Hematopoietic multipotent progenitor cell (in vitro differentiated cells): ENCODE measurements around the gene TFAP2B. TPM values are rescaled to one million over a fixed set of nuclear protein-coding genes. Genes with fewer than 3 reads are reported as not detected.

Experiments used
- DNase-seq, 3 donors: peaks; one replicate each; pipeline ENCODE4 v3.0.0-alpha.2; 2011 to 2015; ENCODE audit warnings: low read depth in 2 of 3, low spot score in 2 of 3
- total RNA-seq: library from RNA; depleted of rRNA; stranded (reverse); fragments of >200 nt; gene quantifications from one replicate; pipeline ENCODE4 v1.2.3, GENCODE V29; 2012

TFAP2B gene
- total RNA-seq, 1 donor = under 0.01 TPM

DNA sequence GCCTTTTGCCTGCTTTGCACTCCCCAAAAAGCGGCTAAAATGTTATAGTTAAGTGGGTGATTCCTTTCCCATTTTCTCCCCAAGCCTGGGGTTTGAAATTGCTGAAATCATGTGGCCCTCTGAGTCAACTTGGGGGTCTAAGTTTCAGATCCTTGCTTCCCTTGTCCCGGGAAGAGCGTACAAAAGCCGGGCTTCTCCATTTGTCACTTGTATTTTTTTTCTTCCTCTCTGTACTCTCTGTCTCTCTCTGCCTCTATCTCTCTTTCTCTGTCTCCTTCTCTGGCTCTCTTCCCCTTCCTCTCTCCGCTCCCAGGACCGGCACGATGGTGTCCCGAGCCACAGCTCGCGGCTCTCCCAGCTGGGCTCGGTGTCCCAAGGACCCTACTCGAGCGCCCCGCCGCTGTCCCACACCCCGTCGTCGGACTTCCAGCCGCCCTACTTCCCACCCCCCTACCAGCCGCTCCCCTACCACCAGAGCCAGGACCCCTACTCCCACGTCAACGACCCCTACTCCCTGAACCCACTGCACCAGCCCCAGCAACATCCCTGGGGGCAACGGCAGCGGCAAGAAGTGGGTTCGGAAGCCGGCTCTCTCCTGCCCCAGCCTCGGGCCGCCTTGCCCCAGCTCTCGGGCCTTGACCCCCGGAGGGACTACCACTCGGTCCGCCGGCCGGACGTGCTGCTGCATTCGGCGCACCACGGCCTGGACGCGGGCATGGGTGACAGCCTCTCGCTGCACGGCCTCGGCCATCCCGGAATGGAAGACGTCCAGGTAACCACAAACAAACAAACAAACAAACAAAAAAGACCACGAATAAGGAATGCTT is 4.6 kb downstream of the TFAP2B start:
- no peak for DNase-seq

DNA sequence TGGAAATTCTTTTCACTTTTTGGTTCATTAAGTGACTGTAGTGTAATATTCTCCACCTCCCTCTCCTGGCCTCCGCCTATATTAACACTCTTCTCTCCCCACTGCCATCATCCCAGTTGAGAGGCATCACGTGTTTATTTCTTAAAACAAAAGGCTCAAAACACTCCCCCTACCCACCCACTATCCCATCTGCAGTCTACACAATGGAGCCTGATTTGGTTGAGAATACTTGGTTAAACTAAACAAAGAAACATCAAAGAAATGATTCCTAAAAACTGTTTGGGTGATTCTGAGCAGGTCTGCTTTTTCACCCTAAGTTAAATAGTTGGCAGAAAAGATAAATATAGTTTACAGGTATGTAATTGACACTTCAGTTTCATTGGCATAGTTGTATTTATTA is 5.9 kb downstream of the TFAP2B start:
- no peak for DNase-seq

DNA sequence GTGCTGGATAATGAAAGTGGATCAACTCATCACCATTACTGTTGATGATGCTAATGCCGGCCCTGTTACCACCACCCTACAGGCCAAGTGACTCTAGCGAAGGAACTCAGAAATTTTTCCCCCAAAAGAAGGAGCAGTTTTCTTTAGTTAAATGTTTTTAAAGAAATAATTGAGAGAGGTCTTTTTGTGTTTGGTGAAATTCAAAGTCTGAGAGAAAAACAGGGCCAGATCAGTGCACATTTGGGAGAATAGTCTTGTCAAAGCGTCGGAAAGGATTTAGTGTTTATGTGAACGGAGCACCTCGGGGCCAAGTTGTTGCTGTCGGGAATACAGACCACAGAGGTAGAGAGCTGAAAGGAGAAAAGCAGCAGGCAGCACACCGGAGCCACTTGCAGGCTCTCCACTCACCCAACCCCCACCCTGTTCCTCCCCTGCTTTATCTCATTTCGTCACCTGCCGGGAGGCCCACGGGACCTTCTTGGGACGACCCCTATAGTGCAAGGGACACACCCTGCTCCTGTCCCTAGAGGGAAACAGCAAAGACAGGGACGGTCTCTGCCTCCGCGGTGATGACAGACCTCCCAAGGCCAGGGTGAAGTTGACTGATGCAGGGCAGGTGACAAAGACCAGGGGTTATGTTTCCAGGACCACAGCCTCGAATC is 6.8 kb downstream of the TFAP2B start:
- no peak for DNase-seq

DNA sequence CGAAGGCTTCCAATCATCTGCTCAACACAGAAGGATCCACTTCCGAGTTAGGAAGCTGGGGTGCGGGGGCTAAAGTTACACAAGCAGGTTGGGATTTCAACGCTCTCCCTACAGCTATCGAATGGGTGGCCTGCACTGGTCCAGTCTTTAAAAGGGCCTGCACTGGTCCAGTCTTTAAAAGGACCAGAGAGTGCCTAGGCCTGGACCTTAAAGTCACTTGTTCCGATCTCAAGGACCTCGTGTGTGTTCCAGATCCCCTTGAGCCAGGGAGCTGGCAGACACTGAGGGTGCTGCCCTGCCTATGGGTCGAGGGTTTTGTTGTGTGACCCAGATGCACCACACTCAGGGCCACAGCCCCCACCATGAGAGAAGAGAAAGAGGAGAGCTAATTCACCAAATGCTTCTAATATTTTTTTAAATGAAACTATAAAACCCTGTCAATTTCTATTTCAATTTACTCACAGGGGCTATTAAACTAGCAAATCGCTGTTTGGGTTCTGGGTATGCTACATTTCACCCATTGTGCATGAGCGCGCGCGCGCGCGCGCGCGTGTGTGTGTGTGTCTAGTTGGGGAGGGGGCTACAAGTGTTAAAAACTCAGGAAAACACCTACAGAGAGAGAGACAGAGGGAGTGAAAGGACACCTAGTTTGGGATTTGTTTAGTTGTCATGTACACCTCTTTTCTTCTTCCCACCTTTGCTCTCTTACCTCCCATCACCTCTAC is 7.5 kb downstream of the TFAP2B start:
- DNase-seq = no peak

DNA sequence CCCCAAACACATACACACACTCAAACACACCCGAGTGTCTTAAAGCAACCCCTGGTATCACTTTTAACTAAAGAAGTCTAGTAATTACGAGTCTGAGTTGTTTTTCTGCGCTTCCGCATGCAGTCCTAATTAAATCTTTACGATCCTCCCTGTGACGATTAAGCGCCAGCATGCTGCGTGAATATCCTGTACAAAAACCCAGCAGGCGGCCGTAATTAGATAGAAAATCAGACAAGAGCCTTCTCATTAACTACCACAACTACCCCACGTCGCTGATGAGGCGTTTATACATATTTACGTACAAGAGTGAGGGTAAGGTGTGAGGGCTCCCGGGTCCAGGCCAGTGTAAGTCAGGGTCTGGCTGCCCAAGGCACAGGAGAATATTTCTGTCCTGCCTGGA is 8.1 kb downstream of the TFAP2B start:
- DNase-seq = no peak

DNA sequence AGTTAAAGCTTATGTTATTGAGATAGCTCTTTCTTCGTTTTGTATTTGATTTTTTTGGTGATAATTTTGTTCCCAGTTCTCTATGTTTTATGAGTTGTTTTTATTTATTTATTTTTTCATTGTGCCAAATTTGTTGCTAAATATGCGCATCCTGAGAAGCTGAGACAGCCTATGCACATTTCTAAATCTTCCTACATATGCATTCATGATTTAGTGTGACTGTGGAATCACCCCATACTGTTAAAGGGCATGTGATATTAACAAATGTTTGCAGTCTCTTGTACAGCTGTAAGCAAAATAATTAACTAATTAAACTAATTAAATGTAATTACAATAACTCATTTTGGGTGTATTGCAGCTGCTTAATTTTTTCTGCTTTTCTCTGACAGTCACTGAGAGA is 10.4 kb downstream of the TFAP2B start:
- no peak for DNase-seq

DNA sequence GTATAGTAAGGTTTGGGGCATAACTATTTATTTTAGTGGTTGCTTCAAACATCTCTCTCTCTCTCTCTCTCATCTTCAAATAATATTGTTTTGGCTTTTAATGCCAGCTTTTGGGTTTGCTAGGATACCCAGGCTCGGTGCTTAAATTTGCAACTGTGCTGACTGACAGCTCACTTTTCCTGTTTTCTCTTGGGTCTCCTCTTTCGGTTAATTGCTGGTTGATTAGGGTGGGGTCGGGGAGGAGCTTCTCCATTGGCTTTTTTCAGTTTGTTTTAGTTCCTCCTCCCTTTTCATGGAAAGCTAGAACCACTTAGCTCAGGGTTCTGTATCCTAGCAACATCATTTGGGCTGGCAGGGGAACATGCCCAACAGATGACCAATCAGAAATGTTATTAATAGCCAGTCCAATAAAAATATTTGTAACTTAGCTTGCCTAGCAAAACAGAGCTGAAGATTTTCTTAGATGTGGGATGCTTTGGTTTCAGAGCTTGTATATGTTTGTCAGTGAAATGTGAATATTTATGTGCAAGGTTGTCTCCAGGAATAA is 11.3 kb downstream of the TFAP2B start:
- DNase-seq = no peak

DNA sequence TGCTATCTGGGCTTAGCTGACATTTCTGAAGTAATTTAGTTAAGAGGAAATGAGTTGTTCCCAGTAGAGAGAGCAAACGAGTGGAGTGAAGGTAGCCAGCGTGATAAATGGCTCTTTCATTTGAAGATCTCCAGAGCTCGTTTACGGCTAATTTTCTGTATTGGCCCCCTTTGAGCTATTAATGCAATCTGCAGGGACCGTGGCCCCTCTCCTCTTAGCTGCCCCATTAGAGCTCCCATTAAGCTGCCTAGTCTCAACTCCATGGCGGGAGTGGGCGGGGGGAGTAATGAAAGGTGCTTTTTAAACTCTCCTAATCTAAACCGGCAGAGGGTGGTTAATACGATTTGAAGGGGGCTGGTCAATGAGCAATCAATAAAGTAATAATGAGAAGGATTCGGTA is 12.5 kb downstream of the TFAP2B start:
- no peak for DNase-seq

DNA sequence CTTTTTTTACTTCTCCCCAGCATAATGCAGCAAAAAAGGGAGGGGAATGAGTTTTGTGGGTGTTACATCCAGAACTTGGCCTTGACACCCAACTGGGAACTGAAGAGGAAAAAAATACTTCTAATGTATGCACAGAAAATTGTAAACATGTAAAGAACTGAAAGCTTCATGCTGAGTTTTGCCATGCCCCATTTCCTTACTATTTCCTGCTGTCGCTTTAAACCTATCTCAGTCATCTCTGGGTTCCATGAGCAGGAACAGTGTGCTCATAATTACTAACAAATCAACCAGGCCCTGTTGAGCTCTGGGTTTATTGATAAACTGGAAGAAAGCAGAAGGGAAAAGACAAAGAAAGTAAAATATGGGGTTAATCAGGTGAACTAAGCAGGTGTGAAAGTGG is 14.2 kb downstream of the TFAP2B start:
- DNase-seq = no peak

DNA sequence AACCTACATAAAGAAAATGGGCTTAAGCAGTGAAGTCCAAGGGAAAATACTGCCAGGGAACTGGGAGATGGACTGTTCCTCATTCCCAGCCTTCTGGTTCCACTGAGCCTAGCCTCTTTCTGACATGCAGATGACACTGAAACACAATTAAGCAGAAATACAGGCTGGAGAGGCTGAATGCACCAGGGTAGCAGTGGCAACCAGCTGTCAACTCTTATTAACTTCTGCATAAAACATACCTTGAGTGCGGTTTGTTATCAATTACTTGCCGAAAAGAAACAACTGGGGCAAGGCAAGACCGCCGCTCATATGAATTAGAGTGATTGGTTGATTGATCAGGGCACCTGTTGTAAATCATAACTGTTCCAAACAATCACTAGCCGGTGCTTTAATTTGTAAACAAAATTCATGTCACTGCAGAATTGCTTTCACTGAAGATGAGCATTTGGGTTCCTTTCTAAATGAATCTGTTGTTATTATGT is 16.3 kb downstream of the TFAP2B start:
- DNase-seq = no peak

DNA sequence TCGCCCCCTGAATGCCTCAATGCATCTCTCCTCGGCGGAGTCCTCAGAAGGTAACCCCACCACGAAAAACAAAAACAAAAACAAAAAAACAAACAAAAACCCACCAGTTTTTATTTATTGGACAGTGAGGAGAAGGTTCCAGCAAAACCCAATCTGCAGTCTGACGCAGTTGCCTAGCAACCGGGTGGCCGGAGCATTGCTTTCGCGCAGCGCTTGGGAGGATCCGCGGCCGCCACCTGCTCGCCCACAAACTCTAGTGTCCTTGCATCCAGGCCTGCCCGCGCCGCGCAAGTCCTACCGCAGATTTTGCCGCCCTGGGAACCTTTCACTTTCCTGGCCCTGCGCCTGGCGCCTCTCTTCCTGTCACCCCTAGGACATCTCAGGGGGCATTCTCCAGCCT is 17.6 kb downstream of the TFAP2B start:
- no peak for DNase-seq

DNA sequence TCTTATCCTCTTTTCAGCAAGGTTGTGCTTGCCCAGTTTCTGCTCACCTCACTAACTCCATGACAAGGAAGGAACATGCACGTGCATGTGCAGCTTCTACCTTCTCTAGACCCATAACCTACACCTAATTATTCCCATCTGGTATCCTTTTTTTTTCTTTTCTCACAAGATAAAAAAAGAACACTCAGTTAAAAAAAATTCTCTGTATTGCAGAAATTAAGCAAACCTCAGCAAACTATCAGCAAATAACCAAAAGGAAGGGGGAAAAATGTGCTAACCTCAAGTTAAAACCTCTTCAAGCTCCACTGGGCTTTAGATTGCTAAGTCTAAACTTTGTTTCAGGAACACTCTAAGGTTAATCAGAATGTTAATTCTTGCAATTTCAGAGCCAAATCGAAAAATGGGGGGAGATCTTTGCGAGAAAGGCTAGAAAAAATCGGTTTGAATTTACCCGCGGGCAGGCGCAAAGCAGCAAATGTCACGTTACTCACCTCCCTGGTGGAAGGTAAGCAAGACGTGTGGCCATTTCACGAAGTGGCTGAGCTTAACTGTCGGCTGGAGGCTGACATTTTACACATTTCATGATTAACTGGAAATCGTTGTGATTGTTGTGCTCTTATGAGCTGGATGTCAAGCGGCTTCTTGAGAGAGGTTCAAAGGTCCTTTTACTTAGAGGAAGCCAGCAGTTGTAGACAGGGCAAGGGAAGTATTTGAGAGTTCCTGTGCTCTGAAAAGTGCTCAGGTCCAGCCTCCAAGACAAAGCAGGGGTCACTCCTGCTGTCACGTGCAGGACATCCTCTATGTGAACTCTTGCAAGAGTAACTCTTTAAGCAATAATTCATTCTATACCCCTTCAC is 19.1 kb downstream of the TFAP2B start:
- DNase-seq = no peak

DNA sequence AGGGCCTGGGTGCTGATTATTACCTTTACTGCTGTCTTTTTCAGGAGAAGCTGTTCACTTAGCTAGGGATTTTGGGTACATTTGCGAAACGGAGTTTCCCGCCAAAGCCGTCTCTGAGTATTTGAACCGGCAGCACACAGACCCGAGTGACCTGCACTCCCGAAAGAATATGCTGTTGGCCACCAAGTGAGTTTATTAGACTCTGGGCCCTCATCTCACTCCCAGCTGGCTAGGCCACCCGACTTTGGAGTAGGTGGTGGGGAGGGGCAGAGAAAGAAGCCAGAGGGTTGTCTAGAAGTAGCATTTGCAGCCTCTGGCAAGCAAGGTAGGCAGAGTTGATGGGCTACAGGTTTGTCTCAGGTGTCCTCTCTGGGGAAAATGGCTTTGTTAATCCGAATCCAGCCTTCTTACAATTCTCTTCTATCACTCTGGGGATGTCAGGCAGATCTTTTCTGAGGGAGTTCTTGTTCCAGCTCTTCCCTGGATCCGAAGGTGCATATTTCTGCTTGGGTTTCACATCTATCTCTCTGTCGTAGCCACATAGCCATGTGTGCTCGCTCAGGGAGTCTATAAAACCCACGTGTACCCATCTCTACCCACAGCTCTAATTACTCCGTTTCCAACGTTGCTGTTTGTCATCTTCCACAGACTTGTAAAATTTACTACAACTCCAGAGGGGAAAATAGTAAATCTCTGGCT is 21.6 kb downstream of the TFAP2B start:
- no peak for DNase-seq

DNA sequence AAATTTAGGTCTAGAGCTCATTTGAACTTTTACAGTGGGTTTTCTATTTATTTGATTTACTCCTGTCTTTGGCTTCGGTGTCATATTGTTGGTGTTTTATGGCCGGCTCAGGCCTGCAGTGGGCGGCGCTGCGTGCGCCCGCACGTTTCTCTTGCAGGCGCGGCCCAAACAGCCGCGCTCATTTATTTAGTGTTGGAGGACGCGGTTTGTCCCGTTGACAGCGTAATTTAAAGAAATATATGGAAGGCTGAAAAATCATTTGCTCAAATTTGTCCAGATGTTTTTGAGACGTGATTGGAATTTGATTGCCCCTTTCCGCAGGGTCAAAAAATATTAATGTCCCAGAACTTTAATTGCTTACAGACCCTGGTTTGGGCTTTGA is 22.1 kb downstream of the TFAP2B start:
- DNase-seq = no peak

DNA sequence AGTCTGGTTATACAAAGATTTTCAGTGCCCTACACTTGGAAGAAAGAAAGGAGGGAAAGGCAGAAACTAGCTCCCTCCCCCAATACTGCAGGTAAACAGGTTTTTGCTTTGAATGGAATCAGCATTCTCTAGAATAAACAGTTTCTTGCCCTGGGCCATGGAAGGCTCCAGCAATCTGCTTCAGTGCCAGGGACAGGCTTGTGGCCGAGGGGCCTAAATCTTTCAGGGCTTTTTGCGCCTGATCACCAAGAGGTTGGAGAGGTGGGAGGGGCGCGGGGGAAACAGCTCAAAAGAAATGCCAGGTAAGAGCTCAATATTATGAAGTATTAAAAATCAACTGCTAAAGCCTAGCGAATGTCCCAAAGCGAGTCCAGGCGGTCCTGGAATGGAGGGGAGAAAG is 23.8 kb downstream of the TFAP2B start:
- DNase-seq = no peak

DNA sequence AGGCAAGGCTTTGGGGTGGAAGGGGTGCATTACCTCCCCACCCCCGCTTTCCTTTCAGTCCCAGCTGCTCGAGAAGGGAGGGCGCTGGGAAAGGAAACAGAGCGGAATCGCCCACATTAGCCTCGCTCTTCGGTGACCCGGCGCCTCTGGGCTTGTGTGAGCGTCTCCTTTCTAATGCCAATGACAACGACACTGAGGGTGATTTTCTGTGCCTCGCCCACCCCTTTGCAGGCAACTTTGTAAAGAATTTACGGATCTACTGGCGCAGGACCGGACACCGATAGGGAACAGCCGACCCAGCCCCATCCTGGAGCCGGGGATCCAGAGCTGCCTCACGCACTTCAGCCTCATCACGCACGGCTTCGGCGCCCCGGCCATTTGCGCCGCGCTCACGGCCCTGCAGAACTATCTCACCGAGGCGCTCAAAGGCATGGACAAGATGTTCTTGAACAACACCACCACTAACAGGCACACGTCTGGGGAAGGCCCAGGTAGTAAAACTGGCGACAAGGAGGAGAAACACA is 24.3 kb downstream of the TFAP2B start:
- no peak for DNase-seq

DNA sequence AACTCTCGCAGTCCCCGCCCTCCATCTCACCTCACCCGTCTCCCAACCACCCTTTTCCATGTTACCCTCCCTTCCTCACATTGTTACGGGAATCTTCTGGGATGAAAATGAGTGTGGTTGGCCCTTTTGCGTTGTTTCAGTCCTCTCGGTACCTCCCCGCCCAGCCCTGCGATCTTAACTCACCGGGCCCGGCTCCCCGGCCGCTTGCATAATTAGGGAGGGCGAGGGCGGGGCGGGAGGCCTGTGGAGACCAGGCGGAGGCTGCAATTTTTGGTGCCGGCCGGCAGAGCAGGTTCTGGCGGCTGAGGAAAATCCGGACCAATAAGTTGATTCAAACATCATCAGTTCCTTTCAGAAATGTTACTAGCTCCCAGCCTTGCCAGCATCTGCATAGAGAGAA is 25.2 kb downstream of the TFAP2B start:
- DNase-seq = no peak

DNA sequence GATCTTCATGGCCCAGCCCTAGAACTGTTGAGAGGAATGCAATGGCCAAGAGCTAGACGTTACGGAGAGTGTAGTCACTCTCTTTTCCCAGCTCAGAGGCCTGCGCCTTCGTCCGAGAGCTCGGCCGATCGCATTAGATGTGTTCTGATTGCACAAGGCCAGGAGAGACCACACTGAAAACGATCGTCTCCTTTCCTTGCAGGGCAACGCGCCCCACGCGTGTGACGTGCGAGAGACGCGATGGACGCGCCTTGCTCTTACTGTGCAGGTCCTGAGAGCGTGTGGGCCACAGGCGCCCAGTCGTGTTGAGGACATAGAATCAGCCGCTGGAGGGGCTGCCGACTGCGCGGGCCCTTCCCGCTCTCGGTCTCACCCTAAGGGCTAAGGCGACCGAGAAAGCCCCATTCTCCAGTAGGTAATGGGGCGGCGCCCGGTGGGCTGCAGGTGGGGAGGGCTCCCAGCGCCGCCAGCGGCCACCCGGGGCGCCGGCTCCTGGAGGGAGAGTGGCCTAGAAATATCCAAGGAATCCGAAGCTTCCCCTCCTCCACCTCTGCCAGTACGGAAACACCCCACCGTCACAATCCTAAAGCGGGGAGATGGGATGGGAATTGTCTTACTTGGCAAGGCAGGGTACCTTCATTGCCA is 26.9 kb downstream of the TFAP2B start:
- no peak for DNase-seq
